ENCODE results near the gene NXN. TPM values are rescaled to one million over a fixed set of nuclear protein-coding genes. Genes with fewer than 3 reads are reported as not detected.
A peak's percentile ranks its signal among the peaks of the same experiment; 100 is the strongest.

NXN gene
- total and polyA plus RNA-seq, 4 donors = 25.7 to 60.6 (median 44.0) TPM

DNA sequence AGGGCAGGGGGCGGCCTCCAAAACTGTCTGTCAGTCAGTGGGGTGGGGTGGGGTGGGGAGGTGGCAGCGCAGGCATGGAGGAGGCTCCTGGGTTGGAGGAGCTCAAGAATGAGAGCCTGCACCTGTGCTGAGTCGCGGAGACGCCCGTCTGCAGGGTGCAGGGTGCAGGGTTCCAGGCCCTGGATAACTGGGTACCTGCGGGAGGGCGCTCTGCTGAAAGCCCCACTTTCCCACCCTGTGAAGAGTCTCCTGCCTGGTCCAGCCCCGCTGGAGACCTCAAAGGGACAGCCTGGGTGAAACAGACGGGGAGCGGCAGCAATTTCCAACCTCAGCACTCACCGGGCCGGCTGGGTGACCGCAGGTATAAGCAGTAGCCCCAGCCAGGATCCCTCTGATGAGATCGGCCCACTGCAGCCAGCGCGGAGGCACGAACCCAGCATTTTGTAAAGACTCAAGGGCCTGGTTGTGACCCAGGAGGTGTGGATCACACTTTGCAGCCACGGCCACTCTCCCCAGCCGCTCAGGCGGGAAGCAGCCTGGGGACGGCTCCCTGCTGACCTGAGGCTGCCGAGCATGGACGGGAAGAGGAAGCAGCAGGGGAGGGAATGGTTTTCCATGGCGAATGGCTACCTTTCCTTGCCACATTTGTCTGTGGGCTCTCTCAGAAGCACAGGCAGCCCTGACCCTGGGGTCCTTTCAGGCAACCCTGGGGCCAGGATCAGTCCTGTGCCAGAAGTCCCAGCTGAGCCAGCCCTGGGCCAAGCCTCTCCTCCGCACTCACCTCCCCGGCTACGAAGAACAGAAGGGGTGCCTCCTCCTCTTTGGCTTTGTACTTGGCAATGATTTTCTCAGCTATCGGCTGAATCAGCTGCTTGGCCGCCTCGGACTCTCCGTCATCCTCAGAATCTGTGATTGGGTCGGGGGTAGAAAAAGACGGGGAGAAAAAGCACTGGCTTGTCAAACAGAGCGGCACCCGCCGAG, 176.4 kb downstream of the NXN start:
- H3K4me1 ChIP-seq (ENCODE audit: control insufficient read depth, insufficient read depth, low read length) = peaks cover 31% of the 10 kb centered on the region
- peak in 1 of 6 donors; percentile 34 for DNase-seq (ENCODE audit: low read depth in 4 of 6, low spot score in 6 of 6)
- H3K4me3 ChIP-seq (ENCODE audit: low read depth, low read length) = no peak overlapping the region
- no peak overlapping the region for H3K27ac ChIP-seq (ENCODE audit: low read depth, low read length)
- no peaks in the 10 kb centered on the region for H3K27me3 ChIP-seq (ENCODE audit: control insufficient read depth, insufficient read depth, low read length)
- WGBS (ENCODE audit: insufficient coverage) = 69% methylated on average over 35 of the region's 37 CpGs
- H3K36me3 ChIP-seq (ENCODE audit: control insufficient read depth, insufficient read depth, low read length) = peaks cover 62% of the 10 kb centered on the region
- H3K9me3 ChIP-seq (ENCODE audit: control insufficient read depth, insufficient read depth, low read length) = no peaks in the 10 kb centered on the region

DNA sequence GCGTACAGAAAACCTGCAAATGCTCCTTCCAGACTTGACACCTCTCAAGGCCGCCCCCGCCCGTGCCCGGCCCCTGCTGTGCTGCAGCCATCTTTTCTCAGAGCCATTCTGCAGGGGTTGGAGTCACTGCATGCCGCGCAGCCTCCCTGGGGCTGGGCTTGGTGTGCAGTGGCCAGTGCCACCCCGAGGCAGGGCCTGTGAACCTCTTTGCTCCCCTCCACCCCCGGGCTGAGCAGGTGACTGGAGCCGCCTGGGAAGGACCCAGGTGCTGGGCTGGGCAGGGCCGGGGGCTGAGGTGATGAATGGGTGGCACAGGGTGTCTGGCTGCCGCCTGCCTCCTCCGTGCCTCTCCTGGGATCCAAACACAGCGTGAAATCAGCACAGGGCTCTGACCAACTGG, 177.1 kb downstream of the NXN start:
- no peaks in the 10 kb centered on the region for H3K27me3 ChIP-seq (ENCODE audit: control insufficient read depth, insufficient read depth, low read length)
- H3K9me3 ChIP-seq (ENCODE audit: control insufficient read depth, insufficient read depth, low read length) = no peaks in the 10 kb centered on the region
- H3K4me3 ChIP-seq (ENCODE audit: low read depth, low read length) = no peak overlapping the region
- no peak overlapping the region for H3K27ac ChIP-seq (ENCODE audit: low read depth, low read length)
- peaks cover 57% of the 10 kb centered on the region for H3K36me3 ChIP-seq (ENCODE audit: control insufficient read depth, insufficient read depth, low read length)
- 85% methylated on average over 13 of the region's 14 CpGs for WGBS (ENCODE audit: insufficient coverage)
- H3K4me1 ChIP-seq (ENCODE audit: control insufficient read depth, insufficient read depth, low read length) = peaks cover 31% of the 10 kb centered on the region
- no peak for DNase-seq (ENCODE audit: low read depth in 4 of 6, low spot score in 6 of 6)

- Histone ChIP-seq H3K36me3 (ENCODE audit: control insufficient read depth, insufficient read depth, low read length) (peaks cover 56% of the 10 kb centered on the region), H3K4me3 (ENCODE audit: low read depth, low read length) (no peak overlapping the region), H3K27me3 (ENCODE audit: control insufficient read depth, insufficient read depth, low read length) (no peaks in the 10 kb centered on the region), H3K27ac (ENCODE audit: low read depth, low read length) (no peak overlapping the region), H3K4me1 (ENCODE audit: control insufficient read depth, insufficient read depth, low read length) (peaks cover 31% of the 10 kb centered on the region), H3K9me3 (ENCODE audit: control insufficient read depth, insufficient read depth, low read length) (no peaks in the 10 kb centered on the region)
- peak in 1 of 6 donors; percentile 29 for DNase-seq (ENCODE audit: low read depth in 4 of 6, low spot score in 6 of 6)
- WGBS (ENCODE audit: insufficient coverage) = 89% methylated on average over 6 of the region's 6 CpGs
Observed at GRCh38 chr17:801660-802059, 177.9 kb downstream of the NXN start.

GRCh38 chr17:800446-801242, 178.9 kb downstream of the NXN start:
- Histone ChIP-seq H3K27me3 (ENCODE audit: control insufficient read depth, insufficient read depth, low read length) (no peaks in the 10 kb centered on the region), H3K4me3 (ENCODE audit: low read depth, low read length) (no peak overlapping the region), H3K36me3 (ENCODE audit: control insufficient read depth, insufficient read depth, low read length) (peaks cover 66% of the 10 kb centered on the region), H3K4me1 (ENCODE audit: control insufficient read depth, insufficient read depth, low read length) (peaks cover 33% of the 10 kb centered on the region), H3K9me3 (ENCODE audit: control insufficient read depth, insufficient read depth, low read length) (no peaks in the 10 kb centered on the region), H3K27ac (ENCODE audit: low read depth, low read length) (no peak overlapping the region)
- 91% methylated on average over 38 of the region's 39 CpGs for WGBS (ENCODE audit: insufficient coverage)
- no peak for DNase-seq (ENCODE audit: low read depth in 4 of 6, low spot score in 6 of 6)

DNA sequence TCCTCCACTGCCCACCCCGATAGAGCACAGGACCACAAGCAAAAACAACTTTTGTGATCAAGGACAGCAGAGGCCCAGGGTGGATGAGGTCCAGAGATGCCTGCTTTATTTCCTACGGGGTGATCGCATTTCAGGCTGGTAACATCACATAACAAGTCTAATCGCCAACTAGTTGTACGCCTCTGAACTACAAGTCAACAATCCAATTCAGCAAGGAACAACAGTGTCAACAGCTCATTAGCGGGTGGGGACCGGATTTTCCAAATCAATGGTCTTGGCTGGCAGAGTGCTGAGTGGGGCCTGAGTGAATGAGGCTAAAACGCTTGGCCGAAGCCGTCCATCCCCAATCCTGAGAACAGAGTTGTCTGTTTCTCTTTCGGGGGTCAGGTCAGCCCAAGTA, 180.3 kb downstream of the NXN start:
- Histone ChIP-seq H3K27me3 (ENCODE audit: control insufficient read depth, insufficient read depth, low read length) (no peaks in the 10 kb centered on the region), H3K4me3 (ENCODE audit: low read depth, low read length) (no peak overlapping the region), H3K9me3 (ENCODE audit: control insufficient read depth, insufficient read depth, low read length) (no peaks in the 10 kb centered on the region), H3K27ac (ENCODE audit: low read depth, low read length) (no peak overlapping the region), H3K36me3 (ENCODE audit: control insufficient read depth, insufficient read depth, low read length) (peaks cover 62% of the 10 kb centered on the region), H3K4me1 (ENCODE audit: control insufficient read depth, insufficient read depth, low read length) (peaks cover 35% of the 10 kb centered on the region)
- WGBS (ENCODE audit: insufficient coverage) = 88% methylated on average over 8 of the region's 11 CpGs
- no peak for DNase-seq (ENCODE audit: low read depth in 4 of 6, low spot score in 6 of 6)

GRCh38 chr17:798246-798645, 181.3 kb downstream of the NXN start:
- DNase-seq (ENCODE audit: low read depth in 4 of 6, low spot score in 6 of 6) = peak in 1 of 6 donors; percentile 46
- H3K27ac ChIP-seq (ENCODE audit: low read depth, low read length) = no peak overlapping the region
- peaks cover 34% of the 10 kb centered on the region for H3K4me1 ChIP-seq (ENCODE audit: control insufficient read depth, insufficient read depth, low read length)
- H3K4me3 ChIP-seq (ENCODE audit: low read depth, low read length) = no peak overlapping the region
- WGBS (ENCODE audit: insufficient coverage) = 81% methylated on average over 10 of the region's 11 CpGs
- H3K36me3 ChIP-seq (ENCODE audit: control insufficient read depth, insufficient read depth, low read length) = peaks cover 64% of the 10 kb centered on the region
- no peaks in the 10 kb centered on the region for H3K27me3 ChIP-seq (ENCODE audit: control insufficient read depth, insufficient read depth, low read length)
- no peaks in the 10 kb centered on the region for H3K9me3 ChIP-seq (ENCODE audit: control insufficient read depth, insufficient read depth, low read length)

DNA sequence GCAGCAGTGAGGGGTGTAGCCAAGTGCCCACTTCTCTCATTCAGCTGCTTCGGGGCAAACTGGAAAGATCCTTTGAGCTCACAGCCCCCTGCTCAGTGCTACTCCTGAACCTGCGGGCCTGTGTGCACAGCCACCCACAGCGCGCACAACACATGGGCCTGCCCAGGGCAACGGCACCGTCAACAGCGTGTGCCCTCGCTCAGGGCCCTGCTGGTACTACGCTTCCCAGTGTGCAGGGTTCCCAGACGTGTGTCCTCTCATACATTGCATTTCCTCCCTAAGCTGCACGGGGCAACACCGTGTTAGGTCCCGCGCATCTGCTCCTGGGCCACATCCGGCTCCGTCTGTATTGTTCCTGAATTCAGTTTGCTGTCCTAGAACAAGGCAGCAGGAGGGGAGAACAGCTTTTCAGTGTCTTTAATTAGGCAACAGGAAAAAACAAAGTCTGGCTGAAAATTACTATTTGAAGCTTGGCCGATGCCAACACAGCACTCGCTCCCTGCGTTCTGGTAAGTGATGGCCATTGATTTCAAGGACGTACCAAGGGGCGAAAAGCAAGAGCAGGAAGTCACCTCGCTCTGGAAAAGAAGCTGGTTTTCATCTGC, 182.2 kb downstream of the NXN start:
- 84% methylated on average over 20 of the region's 22 CpGs for WGBS (ENCODE audit: insufficient coverage)
- H3K9me3 ChIP-seq (ENCODE audit: control insufficient read depth, insufficient read depth, low read length) = no peaks in the 10 kb centered on the region
- H3K27ac ChIP-seq (ENCODE audit: low read depth, low read length) = no peak overlapping the region
- no peak overlapping the region for H3K4me3 ChIP-seq (ENCODE audit: low read depth, low read length)
- peaks cover 30% of the 10 kb centered on the region for H3K4me1 ChIP-seq (ENCODE audit: control insufficient read depth, insufficient read depth, low read length)
- H3K27me3 ChIP-seq (ENCODE audit: control insufficient read depth, insufficient read depth, low read length) = no peaks in the 10 kb centered on the region
- DNase-seq (ENCODE audit: low read depth in 4 of 6, low spot score in 6 of 6) = peak in 1 of 6 donors; percentile 77
- H3K36me3 ChIP-seq (ENCODE audit: control insufficient read depth, insufficient read depth, low read length) = peaks cover 62% of the 10 kb centered on the region

- Histone ChIP-seq H3K36me3 (ENCODE audit: control insufficient read depth, insufficient read depth, low read length) (peaks cover 67% of the 10 kb centered on the region), H3K27ac (ENCODE audit: low read depth, low read length) (no peak overlapping the region), H3K27me3 (ENCODE audit: control insufficient read depth, insufficient read depth, low read length) (no peaks in the 10 kb centered on the region), H3K4me3 (ENCODE audit: low read depth, low read length) (no peak overlapping the region), H3K4me1 (ENCODE audit: control insufficient read depth, insufficient read depth, low read length) (peaks cover 27% of the 10 kb centered on the region), H3K9me3 (ENCODE audit: control insufficient read depth, insufficient read depth, low read length) (no peaks in the 10 kb centered on the region)
- no peak for DNase-seq (ENCODE audit: low read depth in 4 of 6, low spot score in 6 of 6)
- 96% methylated on average over 13 of the region's 15 CpGs for WGBS (ENCODE audit: insufficient coverage)
Observed at GRCh38 chr17:796609-797008, 183.0 kb downstream of the NXN start.

GRCh38 chr17:795721-796120, 183.9 kb downstream of the NXN start:
- Histone ChIP-seq H3K36me3 (ENCODE audit: control insufficient read depth, insufficient read depth, low read length) (peaks cover 66% of the 10 kb centered on the region), H3K27ac (ENCODE audit: low read depth, low read length) (no peak overlapping the region), H3K9me3 (ENCODE audit: control insufficient read depth, insufficient read depth, low read length) (no peaks in the 10 kb centered on the region), H3K4me3 (ENCODE audit: low read depth, low read length) (no peak overlapping the region), H3K27me3 (ENCODE audit: control insufficient read depth, insufficient read depth, low read length) (no peaks in the 10 kb centered on the region), H3K4me1 (ENCODE audit: control insufficient read depth, insufficient read depth, low read length) (peaks cover 27% of the 10 kb centered on the region)
- DNase-seq (ENCODE audit: low read depth in 4 of 6, low spot score in 6 of 6) = no peak
- 96% methylated on average over 6 of the region's 9 CpGs for WGBS (ENCODE audit: insufficient coverage)

Measured in spinal cord (tissue), 10 donors.